Measurements from ENCODE around the gene SULT1B1.

Gene SULT1B1

DNA sequence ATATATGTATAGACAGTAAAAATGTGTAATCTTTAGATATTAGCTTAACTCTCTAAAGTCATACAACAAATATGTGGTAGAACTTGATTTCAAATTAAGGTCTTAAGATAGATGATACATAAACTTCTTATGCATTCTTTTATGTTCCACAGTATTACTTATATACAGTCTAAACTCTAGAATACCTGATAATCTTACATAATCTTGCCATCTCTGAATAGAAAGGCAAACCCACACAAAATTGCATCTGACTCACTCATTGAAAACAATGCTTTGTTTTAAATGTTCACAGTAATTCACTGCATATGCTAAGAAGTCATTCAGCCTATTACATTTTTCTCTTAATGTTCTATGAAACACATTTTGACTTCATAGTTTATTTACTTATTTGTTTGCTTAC lies 10.1 kb downstream of the SULT1B1 start:
- DNase-seq (ENCODE audit: low spot score) (no peak), FAIRE-seq (no peak)

DNA sequence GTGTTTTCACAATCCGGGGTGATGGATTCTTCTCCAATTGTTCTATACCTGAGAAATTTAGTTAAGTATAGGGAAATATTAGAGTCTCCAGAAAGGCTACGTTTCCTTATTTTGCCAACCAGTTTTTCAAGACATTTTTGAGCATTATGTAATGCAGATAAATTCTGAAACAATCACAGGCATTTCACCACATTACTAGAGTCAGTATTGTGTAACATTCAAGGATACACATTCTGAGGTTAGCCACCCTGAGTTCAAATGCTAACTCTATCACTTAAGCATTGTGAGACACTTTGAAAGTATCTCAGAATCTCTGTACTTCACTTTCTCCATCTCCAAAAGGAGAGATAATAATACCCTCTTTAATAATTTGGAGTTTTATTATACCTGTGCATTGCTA lies 10.6 kb downstream of the SULT1B1 start:
- no peak for FAIRE-seq
- DNase-seq (ENCODE audit: low spot score) = no peak

DNA sequence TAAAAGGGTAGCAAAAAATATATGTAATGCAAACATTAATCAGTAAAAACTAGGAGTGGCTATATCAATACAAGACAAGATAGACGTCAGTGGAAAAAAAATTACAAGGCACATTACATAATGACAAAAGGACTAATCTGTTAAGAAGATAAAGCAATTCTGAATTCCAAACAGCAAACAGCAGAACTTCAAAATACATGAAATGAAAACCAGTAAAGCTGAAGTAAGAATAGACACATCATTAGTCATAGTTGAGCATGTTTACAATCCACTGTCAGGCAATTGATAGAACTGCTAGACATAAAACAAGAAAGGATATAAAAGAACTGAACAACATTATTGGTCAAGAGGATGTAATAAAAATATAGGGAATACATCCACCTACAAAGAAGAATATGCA lies 12.2 kb downstream of the SULT1B1 start:
- FAIRE-seq (no peak), DNase-seq (ENCODE audit: low spot score) (no peak)

DNA sequence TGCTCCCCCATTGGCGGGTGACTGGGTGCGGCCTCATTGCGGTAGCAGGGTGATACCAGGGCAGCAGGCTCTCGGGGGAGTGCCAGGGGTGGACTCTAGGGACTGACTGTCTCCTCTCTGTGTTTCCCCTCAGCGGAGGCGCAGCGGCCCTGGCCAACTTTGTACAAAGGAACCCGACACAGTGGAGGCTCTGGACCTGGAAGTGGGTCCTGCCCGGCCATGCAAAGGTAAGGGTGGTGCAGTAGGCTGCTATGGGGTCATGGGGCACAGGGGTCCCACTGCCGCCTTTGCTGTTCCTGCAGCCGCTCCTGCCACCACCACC lies 16.3 kb downstream of the SULT1B1 start:
- DNase-seq (ENCODE audit: low spot score) (no peak), FAIRE-seq (no peak)

DNA sequence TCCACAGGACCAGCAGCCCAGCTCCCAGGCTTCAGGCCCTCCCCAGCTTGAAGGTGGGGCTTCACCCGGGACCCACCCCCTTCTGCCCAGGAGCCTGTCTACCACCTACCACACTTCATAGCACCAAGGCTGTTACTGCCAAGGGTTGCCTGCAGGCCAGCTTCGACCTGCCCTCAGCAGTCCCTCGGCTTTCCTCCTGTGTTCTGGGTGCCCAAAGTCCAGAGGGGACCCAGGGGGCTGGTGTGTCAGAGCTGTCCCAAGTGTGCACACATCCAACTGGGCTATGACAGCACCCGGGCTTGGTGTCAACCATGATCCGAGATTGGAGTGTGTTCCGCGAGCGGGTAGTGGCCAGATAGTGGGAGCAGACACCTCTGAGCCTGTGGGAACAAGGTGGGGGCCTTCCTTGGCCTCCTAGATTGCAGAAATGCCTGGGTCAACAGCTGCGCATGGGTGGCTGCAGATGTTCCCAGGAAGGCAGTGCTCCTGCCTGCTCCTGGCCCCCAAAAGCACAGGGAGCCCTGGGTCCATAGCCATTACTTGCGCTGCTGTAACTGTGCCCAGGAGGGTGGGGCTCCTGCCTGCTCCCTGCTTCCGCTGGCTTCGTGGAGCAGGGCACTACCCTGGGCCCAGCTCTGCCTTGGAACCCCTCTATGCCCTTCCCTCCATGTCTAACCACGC lies 16.8 kb downstream of the SULT1B1 start:
- no peak for DNase-seq (ENCODE audit: low spot score)
- FAIRE-seq = no peak

DNA sequence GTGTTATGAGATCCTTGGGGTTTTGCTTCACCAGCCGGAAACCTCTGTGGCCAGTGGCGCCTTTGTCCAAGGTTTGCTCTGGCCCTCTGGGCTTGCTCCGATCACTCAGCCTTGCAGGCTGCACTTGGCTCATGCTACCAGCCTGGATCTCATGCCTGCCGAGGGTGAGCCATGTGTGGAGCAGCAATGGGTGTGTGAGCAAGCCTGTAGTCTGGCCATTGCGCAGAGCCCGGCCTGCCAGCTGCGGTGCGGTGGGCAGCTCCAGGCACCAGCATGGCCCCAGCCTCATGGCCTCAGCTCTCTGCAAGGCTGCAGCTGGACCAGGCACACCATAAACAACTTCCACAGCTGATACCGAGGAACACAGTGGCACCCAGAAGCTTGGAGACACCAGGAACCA lies 17.8 kb downstream of the SULT1B1 start:
- DNase-seq (ENCODE audit: low spot score) = no peak
- FAIRE-seq = no peak

DNA sequence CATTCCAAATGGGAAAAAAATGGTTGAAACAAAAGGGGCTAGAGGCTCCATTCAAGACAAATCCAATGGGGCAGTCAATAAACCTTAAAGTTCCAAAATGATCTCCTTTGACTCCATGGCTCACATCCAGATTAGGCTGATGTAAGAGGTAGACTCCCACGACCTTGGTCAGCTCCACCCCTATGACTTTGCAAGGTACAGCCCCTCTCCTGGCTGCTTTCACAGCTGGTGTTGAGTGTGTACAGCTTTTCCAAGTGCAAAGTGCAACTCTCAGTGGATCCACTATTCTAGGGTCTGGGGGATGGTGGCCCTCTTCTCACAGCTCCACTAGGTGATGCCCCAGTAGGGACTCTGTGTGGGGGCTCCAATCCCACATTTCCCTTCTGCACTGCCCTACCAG lies 21.5 kb downstream of the SULT1B1 start:
- DNase-seq (ENCODE audit: low spot score) (no peak), FAIRE-seq (no peak)

DNA sequence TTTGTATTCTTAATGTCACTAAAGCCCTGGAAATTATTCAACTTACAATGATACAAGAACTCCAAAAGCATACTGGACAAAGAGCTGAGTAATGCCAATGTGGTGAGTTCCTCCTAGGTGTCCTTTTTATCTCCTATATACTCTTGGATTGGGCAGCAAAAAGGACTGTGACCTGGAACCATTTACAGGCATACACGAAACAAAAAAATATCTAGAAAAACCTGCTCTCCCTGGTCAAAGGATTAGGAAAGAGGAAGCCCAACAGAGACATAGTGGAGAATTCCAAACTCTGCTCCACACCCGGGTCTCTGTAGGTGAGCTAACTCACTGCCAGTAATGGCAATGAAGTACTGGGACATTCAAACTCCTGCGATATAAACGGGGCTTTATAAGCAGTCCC lies 25.3 kb downstream of the SULT1B1 start:
- DNase-seq (ENCODE audit: low spot score) (no peak), FAIRE-seq (no peak)

DNA sequence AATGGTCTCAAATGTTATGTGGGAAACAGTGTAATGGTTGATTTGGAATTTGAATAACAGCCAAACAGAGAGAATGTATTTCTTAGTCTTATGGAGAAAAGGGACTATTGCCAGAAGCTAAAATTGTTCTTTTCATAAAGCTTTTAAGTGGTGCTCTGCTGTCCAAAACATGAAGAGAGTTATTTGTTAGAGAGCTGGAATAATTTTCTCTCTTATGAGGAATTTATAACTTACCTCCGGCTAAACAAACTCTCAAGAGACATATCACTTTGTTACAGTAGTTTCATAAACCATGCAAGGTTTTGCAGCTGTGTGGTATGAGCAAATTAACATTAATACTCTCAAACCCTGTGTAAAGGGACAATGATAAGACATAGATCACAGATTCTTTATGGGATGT lies 28.6 kb downstream of the SULT1B1 start:
- FAIRE-seq (no peak), DNase-seq (ENCODE audit: low spot score) (no peak)

DNA sequence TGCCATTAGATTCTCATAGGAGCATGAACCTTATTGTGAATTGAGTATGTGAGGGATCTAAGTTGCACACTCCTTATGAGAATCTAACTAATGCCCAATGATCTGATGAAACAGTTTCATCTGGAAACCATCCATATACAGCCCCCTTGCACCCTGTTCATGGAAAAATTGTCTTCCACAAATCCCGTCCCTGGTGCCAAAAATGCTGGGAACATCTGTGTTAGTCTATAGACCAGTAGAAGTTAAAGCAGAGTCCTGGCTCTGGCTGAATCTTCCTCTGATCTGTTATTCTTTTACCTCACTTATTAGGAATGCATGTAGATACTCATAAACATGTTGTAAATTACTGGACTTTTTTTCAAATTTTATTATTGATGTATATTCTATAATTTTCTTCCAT lies 29.2 kb downstream of the SULT1B1 start:
- FAIRE-seq (no peak), DNase-seq (ENCODE audit: low spot score) (no peak)

DNA sequence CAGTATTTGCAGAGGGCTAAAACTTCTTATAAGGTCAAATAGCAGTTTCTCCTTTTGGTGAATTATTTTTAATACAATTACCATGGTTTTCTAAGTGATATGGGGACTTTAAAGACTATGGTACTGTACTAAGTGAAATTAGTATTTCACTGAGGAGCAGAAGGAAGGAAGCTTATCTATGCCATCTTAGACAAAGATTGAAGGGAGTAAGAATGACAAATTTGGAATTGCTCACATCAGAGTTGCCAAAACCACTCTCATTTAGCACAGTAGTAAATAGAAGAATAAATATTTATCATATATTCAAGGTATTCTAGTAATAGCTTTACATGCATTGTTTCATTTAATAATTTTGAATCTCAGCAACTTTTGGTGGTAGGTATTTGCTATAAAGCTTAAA lies 30.4 kb downstream of the SULT1B1 start:
- no peak for FAIRE-seq

DNA sequence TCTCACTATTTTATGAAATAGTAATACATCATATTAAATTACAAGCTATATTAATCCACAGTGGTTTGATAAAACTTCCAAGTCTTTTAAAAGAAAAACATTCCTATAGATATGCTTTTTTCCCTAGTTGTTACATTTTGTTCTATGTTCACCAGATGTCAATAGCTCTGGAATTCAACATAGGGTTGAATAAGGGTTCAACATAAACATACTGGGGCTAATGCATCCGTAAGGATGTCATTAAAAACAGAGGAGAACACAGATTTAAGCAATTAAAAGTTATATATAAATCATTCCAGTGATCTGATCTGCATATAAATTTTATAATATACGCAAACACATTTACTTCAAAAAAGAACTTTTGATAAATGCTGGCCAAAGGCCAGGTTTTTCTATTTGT lies 32.5 kb downstream of the SULT1B1 start:
- DNase-seq (ENCODE audit: low spot score) (no peak), FAIRE-seq (no peak)

More for the DNA sequence above, 30.4 kb downstream of the SULT1B1 start:
- no peak for DNase-seq (ENCODE audit: low spot score)

DNA sequence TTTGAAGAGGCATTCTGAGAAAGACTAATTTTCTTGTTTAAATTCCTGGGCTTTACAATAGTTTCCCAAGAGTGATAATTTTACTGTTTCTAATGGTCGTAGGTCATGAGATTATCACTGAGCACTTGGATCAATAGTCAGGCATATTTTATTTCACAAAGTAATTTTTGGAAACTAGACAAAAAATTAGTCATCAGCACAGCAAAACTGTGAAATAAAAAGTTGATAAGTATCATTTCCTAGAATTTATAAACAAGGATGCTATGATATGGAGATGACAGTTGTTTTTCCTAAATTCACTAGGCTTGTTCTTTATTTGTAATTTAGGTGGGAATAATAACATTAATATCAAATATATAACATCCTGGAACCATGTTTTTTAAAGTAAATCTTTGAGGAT lies 33.0 kb downstream of the SULT1B1 start:
- DNase-seq (ENCODE audit: low spot score) (no peak), FAIRE-seq (no peak)

DNA sequence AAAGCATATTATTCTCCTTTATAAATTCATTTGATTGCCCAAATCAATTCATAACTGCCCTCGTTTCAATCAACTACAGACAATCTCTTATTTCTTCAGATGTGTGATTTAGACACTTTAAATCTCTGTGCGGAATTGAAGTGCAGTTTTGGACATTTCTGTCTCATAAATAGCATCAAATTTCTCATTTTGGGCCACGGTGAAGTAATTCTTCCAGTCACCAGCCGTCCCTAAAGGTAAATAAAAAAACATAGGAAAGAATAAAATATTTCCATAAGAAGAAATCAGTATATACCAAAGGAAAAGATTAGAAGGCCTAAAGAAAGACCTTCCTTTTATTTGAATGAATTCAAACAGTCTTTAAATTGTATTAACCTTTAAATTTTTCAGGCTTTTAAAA lies 33.4 kb downstream of the SULT1B1 start:
- DNase-seq (ENCODE audit: low spot score) (no peak), FAIRE-seq (no peak)

DNA sequence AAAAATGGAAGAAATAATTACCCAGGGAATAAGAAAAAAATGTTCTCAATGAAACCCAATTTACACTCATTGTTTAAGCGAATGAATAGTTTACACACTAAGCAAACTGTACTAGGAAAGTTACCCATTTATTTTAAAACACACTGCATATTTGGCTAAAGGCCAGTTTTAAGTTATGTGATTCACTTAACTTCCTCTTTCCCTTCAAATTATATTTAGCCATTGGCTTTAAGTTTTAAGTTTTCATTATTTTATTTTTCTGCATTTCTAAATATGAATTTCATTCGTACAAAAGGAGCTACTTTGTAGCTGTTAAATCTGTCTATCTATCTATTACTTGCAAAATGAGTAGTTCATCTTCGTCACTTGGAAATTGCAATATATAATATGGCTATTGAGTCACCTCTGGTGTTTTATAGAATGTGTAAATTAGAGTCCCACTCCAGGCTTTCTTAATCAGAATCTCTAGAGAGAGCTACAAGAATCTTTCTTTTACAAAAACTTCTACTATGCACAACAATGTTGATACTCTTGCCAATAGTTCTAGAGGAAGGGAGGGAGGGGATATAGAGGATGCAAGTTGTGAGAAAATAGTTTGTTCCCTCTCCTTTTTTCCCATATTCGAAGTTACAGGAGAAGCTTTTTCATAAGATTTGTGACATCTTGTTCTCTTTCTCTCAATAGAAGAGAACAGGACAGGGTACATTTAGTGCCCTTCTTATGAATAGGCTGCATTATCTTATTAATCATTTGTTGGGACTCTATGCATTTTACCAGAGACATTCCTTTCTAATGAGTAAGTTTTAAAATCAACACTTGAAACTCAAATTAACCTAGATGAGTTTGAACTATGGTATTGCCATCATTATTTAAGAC lies 41.8 kb downstream of the SULT1B1 start:
- DNase-seq (ENCODE audit: low spot score) = no peak
- FAIRE-seq = peak; percentile 20

DNA sequence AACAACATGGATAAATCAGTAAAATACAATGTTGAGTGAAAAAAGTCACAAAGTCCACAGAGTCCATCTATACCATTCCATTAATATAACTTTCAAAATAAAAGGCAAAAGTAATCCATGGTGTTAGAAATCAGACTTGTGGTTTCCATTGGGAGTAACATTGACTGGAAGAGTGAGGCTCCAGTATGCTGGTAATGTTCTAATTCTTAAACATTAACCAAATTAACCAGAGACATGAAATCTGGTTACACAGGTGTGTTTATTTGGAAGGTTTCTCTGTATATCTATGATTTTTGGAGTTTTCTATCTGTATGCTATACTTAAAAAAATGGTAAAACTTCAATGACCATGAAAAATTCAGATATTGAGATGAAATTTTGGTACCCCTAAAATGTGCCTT lies 42.6 kb downstream of the SULT1B1 start:
- DNase-seq (ENCODE audit: low spot score) (no peak), FAIRE-seq (peak; percentile 67)

DNA sequence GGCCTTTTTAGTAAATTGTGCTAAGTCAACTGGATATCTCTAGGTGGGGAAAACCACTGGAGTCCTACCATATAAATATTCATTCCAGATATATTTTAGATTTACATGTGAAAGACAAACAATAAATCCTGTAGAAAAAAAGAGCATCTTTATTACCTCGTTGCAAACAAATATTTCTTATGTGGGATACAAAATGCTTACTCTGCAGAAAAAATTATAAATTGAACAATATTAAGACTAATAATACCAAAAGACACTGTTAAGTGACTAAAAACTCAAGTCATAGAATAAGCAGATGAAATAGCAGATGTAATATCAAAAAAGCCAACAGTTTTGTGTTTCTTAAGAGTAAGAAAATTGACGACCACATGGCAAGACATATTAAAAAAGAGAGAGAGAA lies 43.8 kb downstream of the SULT1B1 start:
- no peak for FAIRE-seq

DNA sequence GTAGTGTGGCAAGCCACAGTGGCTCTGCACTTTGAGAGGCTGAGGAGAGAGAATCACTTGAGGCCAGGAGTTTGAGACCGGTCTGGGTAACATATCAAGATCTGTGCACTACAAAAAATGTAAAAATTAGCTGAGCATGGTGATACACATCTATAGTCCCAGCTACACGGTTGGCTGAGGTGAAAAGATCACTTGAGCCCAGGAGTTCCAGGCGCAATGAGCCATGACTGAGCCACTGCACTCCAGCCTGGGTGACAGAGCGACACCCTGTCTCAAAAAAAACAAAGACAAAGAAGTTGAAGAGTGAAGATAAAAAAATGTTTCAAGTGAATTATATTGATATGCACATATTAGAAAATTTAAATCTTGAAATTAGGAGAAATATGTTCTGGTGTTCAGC lies 46.3 kb downstream of the SULT1B1 start:
- FAIRE-seq (peak; percentile 56), DNase-seq (ENCODE audit: low spot score) (no peak)

More for the DNA sequence above, 43.8 kb downstream of the SULT1B1 start:
- DNase-seq (ENCODE audit: low spot score) = no peak

DNA sequence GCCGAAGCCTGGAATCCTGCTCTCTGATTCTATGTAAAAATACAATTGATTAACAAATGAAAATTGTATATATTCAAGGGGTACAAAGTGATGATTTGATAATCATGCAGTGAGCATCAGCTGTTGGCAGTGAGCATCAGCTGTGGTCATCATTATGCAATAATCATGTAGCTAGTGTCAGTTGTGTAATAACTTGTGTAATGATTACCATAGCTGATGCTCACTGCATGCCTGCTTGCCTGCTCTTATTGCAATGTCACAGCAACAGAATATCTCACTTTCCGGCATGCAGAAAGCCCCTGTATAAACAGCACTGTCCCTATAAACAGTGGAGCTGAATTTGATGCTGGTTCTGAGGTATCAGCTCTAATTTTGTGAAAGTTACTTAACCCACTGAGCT lies 46.8 kb downstream of the SULT1B1 start:
- FAIRE-seq (no peak), DNase-seq (ENCODE audit: low spot score) (no peak)

DNA sequence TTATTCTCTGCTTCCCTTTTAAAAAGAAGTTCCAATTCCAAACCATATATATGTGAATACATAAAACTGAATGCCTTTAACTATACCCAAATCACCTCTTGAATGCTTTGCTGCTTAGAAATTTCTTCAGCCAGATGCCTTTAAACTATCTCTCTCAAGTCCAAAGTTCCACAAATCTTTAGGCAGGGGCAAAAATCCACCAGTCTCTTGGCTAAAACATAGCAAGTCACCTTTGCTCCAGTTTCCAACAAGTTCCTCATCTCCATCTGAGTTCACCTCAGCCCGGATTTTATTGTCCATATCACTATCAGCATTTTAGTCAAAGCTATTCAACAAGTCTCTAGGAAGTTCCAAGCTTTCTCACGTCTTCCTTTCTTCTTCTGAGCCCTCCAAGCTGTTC lies 49.8 kb downstream of the SULT1B1 start:
- DNase-seq (ENCODE audit: low spot score) (no peak), FAIRE-seq (no peak)

DNA sequence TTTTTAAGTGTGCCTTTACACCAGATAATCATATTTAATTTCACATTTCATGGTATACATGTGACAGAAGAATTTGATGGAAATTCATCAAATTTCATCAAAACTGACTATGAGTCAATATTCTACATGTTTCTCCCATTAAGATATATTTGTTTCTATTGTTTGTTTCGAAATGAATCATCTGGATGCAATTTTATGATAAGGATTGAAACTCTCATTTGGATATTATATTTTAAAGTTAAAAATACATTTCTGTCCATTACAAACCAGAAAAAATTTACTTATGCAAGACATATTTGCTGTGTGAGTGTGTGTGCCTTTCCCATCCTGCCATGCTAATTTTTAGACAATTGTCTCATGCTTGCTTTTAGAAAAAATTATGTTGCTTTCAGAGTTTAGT lies 52.2 kb downstream of the SULT1B1 start:
- DNase-seq (ENCODE audit: low spot score) (no peak), FAIRE-seq (no peak)

DNA sequence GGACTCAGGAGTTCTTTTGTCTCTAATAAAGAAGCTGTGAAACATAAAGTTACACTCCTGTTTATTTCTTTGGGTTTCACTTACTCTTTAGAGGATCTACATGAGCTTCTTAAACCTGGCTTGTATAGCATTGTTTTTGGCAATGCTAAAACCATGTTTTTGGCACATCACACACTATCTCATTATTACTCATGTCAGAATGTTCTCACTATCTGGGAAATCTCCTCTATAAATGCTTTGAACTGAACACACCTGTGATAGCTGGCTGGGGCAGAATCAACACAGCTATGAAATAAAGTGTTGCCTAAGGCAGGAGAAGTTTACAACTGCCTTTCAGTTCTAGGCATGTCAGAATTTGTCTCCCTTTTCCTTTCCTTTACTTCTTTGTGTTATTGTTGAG lies 52.6 kb downstream of the SULT1B1 start:
- DNase-seq (ENCODE audit: low spot score) (no peak), FAIRE-seq (no peak)

DNA sequence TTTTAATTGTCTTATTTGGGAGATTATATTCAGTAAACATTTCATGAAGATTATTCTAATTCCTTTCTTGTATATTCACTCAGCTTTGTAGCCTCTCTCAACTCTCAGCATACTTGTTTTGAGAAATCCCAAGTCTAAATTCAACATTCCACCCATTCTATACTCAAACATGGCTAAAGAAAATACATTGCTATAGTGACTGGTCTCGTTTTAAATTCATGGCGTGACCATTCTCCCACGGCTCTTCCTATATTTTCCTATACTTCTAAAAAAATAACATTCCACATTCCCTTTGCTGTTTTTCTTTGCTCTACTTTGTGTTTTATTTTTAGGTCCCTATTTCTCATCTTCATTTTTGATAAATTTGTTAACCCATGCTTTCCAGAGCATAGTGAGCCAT lies 58.2 kb downstream of the SULT1B1 start:
- FAIRE-seq = no peak

More for the DNA sequence above, 58.2 kb downstream of the SULT1B1 start:
- no peak for DNase-seq (ENCODE audit: low spot score)

Measured in RCC 7860 (cell line).